ENCODE results near the gene TBC1D9. TPM values are rescaled to one million over a fixed set of nuclear protein-coding genes. Genes with fewer than 3 reads are reported as not detected.

The TBC1D9 gene
- total RNA-seq, 1 donor, result 28.7 TPM

DNA sequence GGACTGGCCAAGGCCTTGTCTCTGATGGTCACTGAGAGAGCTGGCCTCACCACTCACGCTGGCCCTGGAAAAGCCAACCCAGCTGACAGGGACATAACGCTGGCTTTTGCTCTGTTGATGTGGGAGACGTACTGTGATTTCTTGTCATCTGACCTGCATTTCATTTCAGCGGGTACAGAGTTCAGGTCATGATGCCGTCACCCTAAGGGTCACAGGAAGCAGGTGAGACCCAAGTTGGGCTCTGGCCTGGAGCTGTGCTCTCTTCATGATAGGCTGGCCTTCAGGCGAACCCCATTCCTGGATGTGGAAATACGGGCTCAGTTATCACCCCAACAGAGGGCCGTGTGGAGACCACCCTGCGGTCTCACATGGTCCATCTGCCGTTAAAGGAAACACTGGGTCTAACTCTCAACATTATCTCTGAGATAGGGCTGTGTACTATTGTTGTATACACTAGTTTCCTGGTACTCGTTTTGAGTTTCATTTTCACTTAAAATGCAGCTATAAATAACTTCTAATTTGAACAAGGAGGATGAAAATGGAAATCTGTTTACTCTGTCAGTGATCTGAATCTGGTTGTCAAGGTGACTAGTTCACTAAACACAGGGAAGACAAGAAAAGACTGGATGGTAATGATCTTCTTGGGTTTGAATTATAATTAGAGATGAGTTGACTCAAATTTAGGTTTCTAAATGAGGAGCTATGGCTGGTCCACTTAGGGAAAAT, 89.1 kb downstream of the TBC1D9 start:
- DNase-seq (ENCODE audit: low read depth), result no peak
- H3K4me3 ChIP-seq (ENCODE audit: low read depth, low read length), result no peak overlapping the region
- TF ChIP-seq, protein P1, sequence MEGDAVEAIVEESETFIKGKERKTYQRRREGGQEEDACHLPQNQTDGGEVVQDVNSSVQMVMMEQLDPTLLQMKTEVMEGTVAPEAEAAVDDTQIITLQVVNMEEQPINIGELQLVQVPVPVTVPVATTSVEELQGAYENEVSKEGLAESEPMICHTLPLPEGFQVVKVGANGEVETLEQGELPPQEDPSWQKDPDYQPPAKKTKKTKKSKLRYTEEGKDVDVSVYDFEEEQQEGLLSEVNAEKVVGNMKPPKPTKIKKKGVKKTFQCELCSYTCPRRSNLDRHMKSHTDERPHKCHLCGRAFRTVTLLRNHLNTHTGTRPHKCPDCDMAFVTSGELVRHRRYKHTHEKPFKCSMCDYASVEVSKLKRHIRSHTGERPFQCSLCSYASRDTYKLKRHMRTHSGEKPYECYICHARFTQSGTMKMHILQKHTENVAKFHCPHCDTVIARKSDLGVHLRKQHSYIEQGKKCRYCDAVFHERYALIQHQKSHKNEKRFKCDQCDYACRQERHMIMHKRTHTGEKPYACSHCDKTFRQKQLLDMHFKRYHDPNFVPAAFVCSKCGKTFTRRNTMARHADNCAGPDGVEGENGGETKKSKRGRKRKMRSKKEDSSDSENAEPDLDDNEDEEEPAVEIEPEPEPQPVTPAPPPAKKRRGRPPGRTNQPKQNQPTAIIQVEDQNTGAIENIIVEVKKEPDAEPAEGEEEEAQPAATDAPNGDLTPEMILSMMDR (IDR thresholded peaks at IDR 0.05; ENCODE audit: insufficient read depth, low read length), result no peak

DNA sequence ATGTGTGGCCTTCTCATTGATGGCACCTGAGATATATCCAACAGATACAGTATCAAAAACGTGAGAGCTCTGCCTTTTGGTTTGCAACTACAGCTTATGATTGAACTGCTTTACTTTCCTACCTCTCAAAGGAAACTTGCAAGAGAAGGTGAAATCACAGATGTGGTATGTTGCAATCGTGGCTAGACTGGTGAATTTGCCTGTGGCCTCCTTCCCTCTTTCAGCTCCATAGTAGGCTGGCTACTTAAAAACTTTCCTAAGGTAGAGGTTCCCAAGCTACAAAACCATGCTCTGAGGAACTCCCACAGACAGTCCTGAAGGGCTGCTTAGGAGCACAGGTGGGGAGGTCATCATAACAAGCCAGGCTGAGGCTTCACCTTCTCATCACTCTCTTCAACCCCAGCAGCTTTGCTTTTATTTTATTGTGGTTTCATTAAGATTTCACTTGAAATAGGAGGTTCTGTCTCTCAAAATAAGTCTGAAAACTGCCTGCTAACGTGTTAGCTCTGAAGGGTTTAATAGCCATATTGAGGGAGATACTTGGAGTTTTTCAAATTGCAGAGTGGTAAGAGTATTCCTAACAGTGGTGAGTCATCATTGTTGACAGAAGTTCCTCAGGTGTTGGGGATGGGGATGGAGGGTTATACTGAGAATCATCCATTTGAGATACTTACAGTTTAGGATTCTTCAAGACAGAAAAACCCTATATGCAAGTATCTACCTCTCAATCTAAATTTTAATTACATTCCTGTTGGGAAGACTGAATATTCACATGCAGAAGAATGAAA, 93.9 kb downstream of the TBC1D9 start:
- H3K4me3 ChIP-seq (ENCODE audit: low read depth, low read length), result no peak overlapping the region
- TF ChIP-seq, protein P1 (IDR thresholded peaks at IDR 0.05; ENCODE audit: insufficient read depth, low read length), result no peak
- no peak for DNase-seq (ENCODE audit: low read depth)

DNA sequence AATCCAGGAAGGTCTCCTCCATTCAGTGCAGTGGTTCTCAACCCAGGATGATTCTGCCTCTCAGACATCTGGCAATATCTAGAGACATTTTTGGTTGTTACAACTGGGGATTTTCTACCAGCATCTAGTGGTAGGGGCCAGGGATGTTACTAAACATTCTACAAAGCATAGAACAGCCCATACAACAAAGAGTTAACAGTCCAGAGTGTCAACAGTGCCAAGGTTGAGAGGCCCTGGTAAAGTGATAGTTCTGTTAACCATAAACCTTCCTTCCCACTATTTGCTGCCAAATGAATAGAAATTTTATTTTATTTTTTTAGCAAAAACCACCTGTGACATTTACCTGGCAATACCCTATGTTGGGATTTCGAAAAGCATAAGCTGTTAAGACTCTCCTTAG, 94.6 kb downstream of the TBC1D9 start:
- TF ChIP-seq, protein P1 (IDR thresholded peaks at IDR 0.05; ENCODE audit: insufficient read depth, low read length), result no peak

DNA sequence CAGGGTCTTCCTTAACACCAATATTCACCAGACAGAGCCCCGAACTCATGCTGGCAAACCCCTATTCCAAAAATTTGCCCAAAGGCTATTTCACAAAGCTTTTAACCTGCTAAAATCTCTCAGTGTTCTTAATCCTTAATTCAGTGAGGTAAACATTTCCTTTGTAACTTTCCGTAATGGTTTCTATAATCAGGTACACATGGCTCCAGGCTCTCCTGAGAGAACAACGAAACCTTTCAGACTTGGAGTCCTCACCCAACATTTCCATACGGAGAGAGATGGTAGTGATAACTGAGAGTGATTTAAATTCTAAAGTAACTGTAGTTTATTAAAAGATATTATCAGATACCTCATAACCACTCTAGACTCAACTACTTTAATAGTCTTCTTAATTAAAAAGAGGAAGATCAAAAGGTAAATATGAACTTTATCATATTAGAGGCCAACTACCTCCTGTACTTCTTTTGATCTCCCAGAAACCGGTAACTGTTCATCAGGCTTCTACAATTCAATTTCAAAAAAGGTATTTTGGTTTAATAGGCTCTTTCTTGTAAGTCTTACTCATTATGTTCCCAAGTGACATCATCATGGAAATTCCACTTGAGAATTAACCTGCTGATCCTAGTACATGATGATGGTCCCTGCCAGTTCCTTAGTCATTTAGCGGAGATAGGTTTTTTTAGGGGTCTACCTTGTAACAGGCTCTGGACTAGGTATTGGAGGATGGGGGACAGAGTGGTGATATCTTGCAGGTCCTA, 96.1 kb downstream of the TBC1D9 start:
- H3K4me3 ChIP-seq (ENCODE audit: low read depth, low read length), result no peak overlapping the region
- TF ChIP-seq, protein P1 (IDR thresholded peaks at IDR 0.05; ENCODE audit: insufficient read depth, low read length), result no peak
- DNase-seq (ENCODE audit: low read depth), result no peak

More for the DNA sequence above, 94.6 kb downstream of the TBC1D9 start:
- DNase-seq (ENCODE audit: low read depth), result no peak
- no peak overlapping the region for H3K4me3 ChIP-seq (ENCODE audit: low read depth, low read length)

DNA sequence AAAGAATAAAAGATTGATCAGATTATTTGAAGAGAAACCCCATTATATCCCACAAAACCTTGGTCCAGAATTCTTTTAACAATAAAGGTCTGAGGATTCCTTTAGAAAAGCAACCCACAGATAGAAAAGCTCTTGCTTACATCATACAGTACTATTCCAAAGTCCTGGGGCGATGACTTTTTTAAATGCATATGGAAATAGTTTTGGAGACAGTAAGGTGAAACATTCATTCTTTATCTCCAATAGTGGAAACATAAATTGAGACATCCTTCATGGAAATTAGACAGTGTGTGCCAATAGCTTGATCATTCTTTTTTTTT, 101.7 kb downstream of the TBC1D9 start:
- TF ChIP-seq, protein P1 (IDR thresholded peaks at IDR 0.05; ENCODE audit: insufficient read depth, low read length), result no peak
- peak; percentile 44 for DNase-seq (ENCODE audit: low read depth)

DNA sequence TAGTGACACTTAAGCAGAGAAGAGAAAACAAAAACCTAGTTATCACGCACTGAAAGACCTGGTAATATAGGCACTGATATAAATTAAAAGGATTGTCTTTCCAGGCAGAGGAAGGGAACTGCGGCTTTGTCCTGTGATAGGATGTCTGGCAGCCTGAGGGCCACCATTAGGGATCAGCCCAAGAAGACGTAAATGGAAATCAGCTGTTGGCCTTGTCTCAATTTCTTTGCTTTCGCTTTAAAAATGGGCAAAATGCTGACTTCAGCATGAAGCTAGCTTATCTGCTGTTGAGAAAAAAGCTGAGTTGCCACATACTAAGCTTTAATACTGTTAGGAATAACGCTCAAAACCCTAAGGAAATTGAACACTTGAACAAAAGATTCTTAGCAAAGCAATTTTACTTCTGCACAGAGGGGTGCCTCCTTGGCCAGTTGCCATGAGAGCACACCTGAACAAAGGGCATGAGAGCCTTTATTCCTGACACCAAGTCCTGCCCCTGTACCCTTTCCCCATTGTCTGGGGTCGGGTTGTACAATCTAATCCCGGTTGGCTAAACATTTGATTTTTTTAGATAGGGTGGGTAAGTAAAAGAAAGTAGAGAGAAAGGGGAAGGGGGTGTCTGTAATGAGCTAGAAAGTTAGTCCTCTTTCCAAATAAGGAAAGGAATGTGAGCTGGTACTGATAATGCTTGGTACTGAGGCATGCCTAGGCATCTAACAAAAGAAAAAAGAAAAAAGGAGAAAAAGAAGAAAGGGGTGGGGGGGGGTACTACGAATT, 102.3 kb downstream of the TBC1D9 start:
- DNase-seq (ENCODE audit: low read depth), result peak; percentile 83
- H3K4me3 ChIP-seq (ENCODE audit: low read depth, low read length), result peak overlapping the region; percentile 36
- TF ChIP-seq, protein P1 (IDR thresholded peaks at IDR 0.05; ENCODE audit: insufficient read depth, low read length), result no peak

More for the DNA sequence above, 101.7 kb downstream of the TBC1D9 start:
- H3K4me3 ChIP-seq (ENCODE audit: low read depth, low read length), result no peak overlapping the region

Data from fibroblast of the aortic adventitia (primary cell).